Esophagus muscularis mucosa (tissue), 4 donors: ENCODE measurements around the gene WASF2. TPM values are rescaled to one million over a fixed set of nuclear protein-coding genes. Genes with fewer than 3 reads are reported as not detected.

Experiments used
- DNase-seq: peaks from one replicate; pipeline ENCODE4 v3.0.0-alpha.2; 2017; ENCODE audit errors: extremely low spot score
- H3K27ac ChIP-seq, 4 donors: fragments of 200-600 bp; sonication (generic); replicated peaks in 1 of 4; 1 replicate in 3 of 4; 2 replicates in 1 of 4; pipeline ENCODE4 v1.5.1; 2016 to 2019; ENCODE audit warnings: mild to moderate bottlenecking in 1 of 4
- H3K27me3 ChIP-seq, 4 donors: fragments of 200-600 bp; sonication (generic); one replicate each; pipeline versions ENCODE4 v1.5.1 to v1.6.0; 2016 to 2019
- H3K36me3 ChIP-seq, 4 donors: fragments of 200-600 bp; sonication (generic); one replicate each; pipeline ENCODE4 v1.5.1; 2016 to 2019
- H3K4me1 ChIP-seq, 4 donors: fragments of 200-600 bp; sonication (generic); one replicate each; pipeline ENCODE4 v1.5.1; 2016 to 2019
- H3K4me3 ChIP-seq, 4 donors: fragments of 200-600 bp; sonication (generic); 1 replicate in 2 of 4; 2 replicates in 2 of 4; pipeline ENCODE4 v1.5.1; 2016 to 2019; ENCODE audit warnings: mild to moderate bottlenecking in 4 of 4, moderate library complexity in 1 of 4
- H3K9me3 ChIP-seq, 4 donors: fragments of 200-600 bp; sonication (generic); 1 replicate in 3 of 4; 2 replicates in 1 of 4; pipeline ENCODE4 v1.5.1; 2016 to 2019
- EP300 ChIP-seq: sonication (generic); formaldehyde crosslinking; IDR thresholded peaks from one replicate; pipeline ENCODE4 v1.6.1; 2017; ENCODE audit warnings: antibody characterized with exemption
- POLR2A ChIP-seq: fragments of 450-650 bp; IDR thresholded peaks from one replicate; pipeline ENCODE4 v1.6.1; 2017; ENCODE audit warnings: antibody characterized with exemption, moderate library complexity, mild to moderate bottlenecking, low read depth
- POLR2AphosphoS5 ChIP-seq, 2 donors: sonication (generic); formaldehyde crosslinking; IDR thresholded peaks; one replicate each; pipeline ENCODE4 v1.6.1; 2017; ENCODE audit warnings: antibody characterized with exemption in 2 of 2
- WGBS: methylation state at CpG from one replicate; pipeline ENCODE4 v1.1.5; 2018; 5-methylcytosine and 5-hydroxymethylcytosine counted together
- intact Hi-C: fragments of 100-400 bp; cut with DNase I; formaldehyde crosslinking; loops from one replicate; pipeline ENCODE4 v1.15.1; 2023
- total RNA-seq, 4 donors: library from RNA; depleted of rRNA; stranded (reverse); fragments of >200 nt; gene quantifications; one replicate each; pipeline versions ENCODE4 v1.1.0 to v1.2.1, GENCODE V29; 2016
- TF ChIP-seq, protein P1 (sequence below), 3 experiments: fragments of 200-600 bp in 2 of 3; fragments of 450-650 bp in 1 of 3; sonication (generic) in 2 of 3; IDR thresholded peaks; one replicate each; pipeline ENCODE4 v1.5.1; 2017 to 2019; ENCODE audit warnings: antibody characterized with exemption in 3 of 3, mild to moderate bottlenecking in 2 of 3, moderate library complexity in 1 of 3

The WASF2 gene
- total RNA-seq, 4 donors from 2014 or later = 78.5 to 141 (median 101) TPM

DNA sequence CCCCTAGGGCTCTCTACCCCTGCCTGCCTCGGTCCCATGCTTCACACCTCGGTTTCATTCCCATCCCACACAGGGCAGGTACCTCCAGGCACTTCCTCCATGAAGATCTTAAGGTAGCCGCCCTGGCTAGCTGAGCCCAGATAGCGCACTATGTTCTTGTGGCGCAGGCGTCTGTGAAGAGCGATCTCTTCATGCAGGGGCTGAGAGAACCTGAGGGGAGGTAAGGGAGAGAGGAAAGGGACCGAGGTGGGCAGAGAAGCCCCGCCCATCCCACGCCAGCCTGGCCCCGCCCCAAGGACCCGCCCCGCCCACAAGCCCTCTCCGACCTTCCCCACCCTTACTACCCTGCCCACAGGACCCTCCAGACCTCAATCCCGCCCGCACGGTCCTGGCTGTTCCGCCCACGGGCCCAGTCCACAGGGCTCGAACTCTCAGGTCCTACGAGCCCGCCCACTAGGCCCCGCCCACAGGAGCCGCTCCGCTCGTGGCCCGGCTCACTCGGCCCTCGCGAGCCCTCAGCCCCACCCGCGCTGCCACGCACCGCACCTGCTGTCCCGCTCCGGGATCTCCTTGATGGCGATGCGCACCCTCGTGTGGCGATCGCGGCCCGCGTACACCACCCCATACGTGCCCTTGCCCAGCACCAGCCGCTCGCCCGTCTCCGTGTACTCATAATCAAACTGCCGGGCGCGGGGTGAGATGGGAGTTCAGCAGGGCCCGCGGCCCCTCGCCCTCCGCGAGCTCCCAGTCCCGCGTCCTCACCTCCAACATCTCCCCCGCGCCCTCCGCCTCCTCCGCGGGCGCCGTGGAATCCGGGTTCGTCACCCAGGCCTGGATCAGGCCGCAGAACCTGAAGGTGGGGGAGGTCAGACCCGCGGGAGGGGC, 129.6 kb downstream of the WASF2 start:
- peaks cover 30 to 50% (median 46%) of the 10 kb centered on the region in 4 donors for H3K4me1 ChIP-seq
- no peaks in the 10 kb centered on the region for H3K9me3 ChIP-seq
- 54% methylated on average over 66 of the region's 71 CpGs for WGBS
- H3K27me3 ChIP-seq = no peaks in the 10 kb centered on the region
- DNase-seq = no peak
- H3K36me3 ChIP-seq = peaks cover 75 to 98% (median 94%) of the 10 kb centered on the region in 4 donors
- TF ChIP-seq, protein P1, sequence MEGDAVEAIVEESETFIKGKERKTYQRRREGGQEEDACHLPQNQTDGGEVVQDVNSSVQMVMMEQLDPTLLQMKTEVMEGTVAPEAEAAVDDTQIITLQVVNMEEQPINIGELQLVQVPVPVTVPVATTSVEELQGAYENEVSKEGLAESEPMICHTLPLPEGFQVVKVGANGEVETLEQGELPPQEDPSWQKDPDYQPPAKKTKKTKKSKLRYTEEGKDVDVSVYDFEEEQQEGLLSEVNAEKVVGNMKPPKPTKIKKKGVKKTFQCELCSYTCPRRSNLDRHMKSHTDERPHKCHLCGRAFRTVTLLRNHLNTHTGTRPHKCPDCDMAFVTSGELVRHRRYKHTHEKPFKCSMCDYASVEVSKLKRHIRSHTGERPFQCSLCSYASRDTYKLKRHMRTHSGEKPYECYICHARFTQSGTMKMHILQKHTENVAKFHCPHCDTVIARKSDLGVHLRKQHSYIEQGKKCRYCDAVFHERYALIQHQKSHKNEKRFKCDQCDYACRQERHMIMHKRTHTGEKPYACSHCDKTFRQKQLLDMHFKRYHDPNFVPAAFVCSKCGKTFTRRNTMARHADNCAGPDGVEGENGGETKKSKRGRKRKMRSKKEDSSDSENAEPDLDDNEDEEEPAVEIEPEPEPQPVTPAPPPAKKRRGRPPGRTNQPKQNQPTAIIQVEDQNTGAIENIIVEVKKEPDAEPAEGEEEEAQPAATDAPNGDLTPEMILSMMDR (IDR thresholded peaks at IDR 0.05) = no peak
- TF ChIP-seq EP300 = no peak
- no peak for TF ChIP-seq POLR2A
- TF ChIP-seq POLR2AphosphoS5 (IDR thresholded peaks at IDR 0.05) = no peak
- no peak overlapping the region for H3K27ac ChIP-seq
- H3K4me3 ChIP-seq = peak overlapping the region; percentile 13 to 43 (median 24)
- intact Hi-C loops = no loop called here

DNA sequence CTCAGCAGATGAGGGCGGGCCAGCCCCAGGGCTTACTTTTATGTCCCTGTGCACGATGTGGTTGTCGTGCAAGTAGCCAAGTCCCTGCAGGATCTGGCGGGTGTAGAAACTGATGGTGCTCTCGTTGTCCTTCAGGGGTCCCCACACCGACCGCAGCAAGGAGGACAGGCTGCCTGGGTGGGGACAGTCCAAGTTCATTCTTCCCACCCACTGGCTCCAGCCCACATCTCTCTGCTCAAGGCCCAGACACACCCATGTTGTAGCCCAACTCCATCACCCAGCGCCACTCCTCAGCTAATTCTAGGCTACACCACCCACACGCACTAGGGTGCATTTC, 130.2 kb downstream of the WASF2 start:
- 86% methylated on average over 7 of the region's 9 CpGs for WGBS
- Histone ChIP-seq H3K36me3 (peaks cover 81 to 100% (median 100%) of the 10 kb centered on the region in 4 donors), H3K27me3 (no peaks in the 10 kb centered on the region), H3K27ac (no peak overlapping the region), H3K9me3 (no peaks in the 10 kb centered on the region), H3K4me1 (peaks cover 25 to 45% (median 41%) of the 10 kb centered on the region in 4 donors), H3K4me3 (no peak overlapping the region)
- no peak for TF ChIP-seq POLR2A
- no peak for TF ChIP-seq EP300
- no peak for TF ChIP-seq POLR2AphosphoS5 (IDR thresholded peaks at IDR 0.05)
- TF ChIP-seq, protein P1 (IDR thresholded peaks at IDR 0.05) = no peak
- DNase-seq = no peak
- intact Hi-C loops = no loop called here

- WGBS = 90% methylated on average over 5 of the region's 5 CpGs
- intact Hi-C loops = no loop called here
These were observed 131.0 kb downstream of the WASF2 start for GRCh38 chr1:27358928-27359313.

DNA sequence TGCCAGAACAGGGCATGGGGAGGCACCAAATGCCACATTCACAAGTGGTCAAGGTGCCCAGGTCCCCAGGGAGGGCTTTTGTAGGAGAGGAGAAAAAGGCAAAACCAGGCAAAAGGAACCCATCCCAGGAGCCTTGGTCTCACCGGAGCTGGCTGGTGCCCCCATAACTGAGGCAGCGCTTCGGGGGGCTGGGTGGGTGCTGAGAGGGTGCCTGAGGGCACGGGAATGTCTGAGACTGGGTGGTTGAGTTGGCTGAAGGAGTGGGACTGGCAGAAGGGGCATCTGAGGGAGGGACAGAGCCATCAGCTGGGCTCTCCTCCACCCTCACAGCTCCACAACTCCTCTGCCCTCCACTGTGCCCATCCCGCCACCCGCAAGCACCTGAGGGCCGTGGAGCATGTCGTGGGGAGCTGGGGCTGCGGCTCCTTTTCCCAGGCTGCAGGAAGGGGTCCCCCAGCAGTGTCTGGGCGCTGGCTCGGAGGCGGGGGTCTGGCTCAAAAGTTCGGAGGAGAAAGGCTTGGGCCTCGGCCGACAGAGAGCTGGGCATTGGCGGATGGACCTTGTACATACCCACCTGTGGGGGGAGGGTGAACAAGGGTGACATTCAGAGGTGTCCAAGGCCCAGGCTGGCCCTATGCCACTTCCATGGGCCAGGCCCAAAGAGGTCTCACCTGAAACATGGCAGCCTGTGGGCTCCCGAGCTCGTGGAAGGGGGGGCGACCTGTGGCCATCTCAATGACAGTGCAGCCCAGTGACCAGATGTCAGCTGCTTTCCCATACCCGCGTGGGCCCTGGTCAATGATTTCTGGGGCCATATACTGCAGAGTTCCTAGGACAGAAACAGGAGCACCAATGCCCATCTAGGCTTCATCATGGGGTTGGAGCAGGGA, 131.7 kb downstream of the WASF2 start:
- no peak for DNase-seq
- H3K4me1 ChIP-seq = peaks cover 18 to 30% (median 27%) of the 10 kb centered on the region in 4 donors
- TF ChIP-seq POLR2A = no peak
- H3K4me3 ChIP-seq = no peak overlapping the region
- H3K36me3 ChIP-seq = peaks cover 79 to 100% (median 100%) of the 10 kb centered on the region in 4 donors
- 90% methylated on average over 21 of the region's 21 CpGs for WGBS
- H3K27me3 ChIP-seq = no peaks in the 10 kb centered on the region
- H3K27ac ChIP-seq = no peak overlapping the region
- intact Hi-C loops = no loop called here
- no peaks in the 10 kb centered on the region for H3K9me3 ChIP-seq

More at GRCh38 chr1:27358928-27359313, 131.0 kb downstream of the WASF2 start:
- Histone ChIP-seq H3K4me1 (peaks cover 18 to 36% (median 32%) of the 10 kb centered on the region in 4 donors), H3K27me3 (no peaks in the 10 kb centered on the region), H3K27ac (no peak overlapping the region), H3K4me3 (no peak overlapping the region), H3K9me3 (no peaks in the 10 kb centered on the region), H3K36me3 (peaks cover 79 to 100% (median 100%) of the 10 kb centered on the region in 4 donors)
- no peak for TF ChIP-seq POLR2A
- TF ChIP-seq, protein P1 (IDR thresholded peaks at IDR 0.05) = no peak
- no peak for TF ChIP-seq EP300
- TF ChIP-seq POLR2AphosphoS5 (IDR thresholded peaks at IDR 0.05) = no peak
- DNase-seq = no peak
